DND-41 (cell line): ENCODE measurements around the gene HTT.
"Not testable (repeated sequence)": the region's sequence is repeated elsewhere in the genome, so short reads cannot be mapped to it uniquely, and the experiment has no call there.

Experiments
- ATAC-seq: fragments of 200-7000 bp; cut with Tn5 transposase; 3 replicates; pipeline ENCODE4 v1.9.1; 2021; ENCODE audit warnings: low read depth; ENCODE audit not compliant: insufficient read depth
- DNase-seq: peaks from one replicate; pipeline ENCODE4 v3.0.0-alpha.2; 2020
- H2AFZ ChIP-seq: 2 replicates; pipeline ENCODE4 v1.6.0; 2012; ENCODE audit warnings: low read depth, low read length
- H3K27ac ChIP-seq: 2 replicates; pipeline ENCODE4 v1.5.1; 2012; ENCODE audit warnings: low read length, inconsistent platforms
- H3K27me3 ChIP-seq: fragments of 200-600 bp; sonication (generic); 2 replicates; pipeline ENCODE4 v1.6.0; 2012; ENCODE audit warnings: low read length, mild to moderate bottlenecking, inconsistent platforms; ENCODE audit not compliant: insufficient read depth, poor library complexity
- H3K36me3 ChIP-seq: 2 replicates; pipeline ENCODE4 v1.5.1; 2012; ENCODE audit warnings: low read length, inconsistent platforms; ENCODE audit not compliant: insufficient read depth
- H3K4me1 ChIP-seq: 2 replicates; pipeline ENCODE4 v1.5.1; 2012; ENCODE audit warnings: mild to moderate bottlenecking, low read length; ENCODE audit not compliant: insufficient read depth
- H3K4me2 ChIP-seq: 2 replicates; pipeline ENCODE4 v1.6.0; 2012; ENCODE audit warnings: mild to moderate bottlenecking, moderate library complexity, low read length, inconsistent platforms; ENCODE audit not compliant: insufficient read depth
- H3K4me3 ChIP-seq, 2 experiments: fragments of 200-600 bp in 1 of 2; shearing (Covaris generic) in 1 of 2; 2 replicates each; pipeline ENCODE4 v1.5.1; 2012 to 2016; ENCODE audit warnings: inconsistent platforms in 2 of 2, low read length in 2 of 2, mild to moderate bottlenecking in 2 of 2, low read depth in 1 of 2, moderate library complexity in 1 of 2
- H3K79me2 ChIP-seq: 2 replicates; pipeline ENCODE4 v1.6.0; 2012; ENCODE audit warnings: low read length, inconsistent platforms; ENCODE audit not compliant: insufficient read depth
- H3K9ac ChIP-seq: 2 replicates; pipeline ENCODE4 v1.6.0; 2012; ENCODE audit warnings: low read depth, mild to moderate bottlenecking, inconsistent platforms, low read length, moderate library complexity
- H3K9me3 ChIP-seq: 2 replicates; pipeline ENCODE4 v1.5.1; 2012; ENCODE audit warnings: low read length, moderate library complexity, mild to moderate bottlenecking, inconsistent platforms; ENCODE audit not compliant: insufficient read depth, severe bottlenecking
- H4K20me1 ChIP-seq: 2 replicates; pipeline ENCODE4 v1.6.0; 2012; ENCODE audit warnings: low read length; ENCODE audit not compliant: insufficient read depth
- EZH2 ChIP-seq: IDR thresholded peaks from 3 replicates; pipeline ENCODE4 v1.6.1; 2012; ENCODE audit warnings: borderline replicate concordance, low read depth, mild to moderate bottlenecking, moderate library complexity, low read length, inconsistent platforms; ENCODE audit not compliant: severe bottlenecking
- TF ChIP-seq, protein P1 (sequence below): IDR thresholded peaks from 2 replicates; pipeline ENCODE4 v1.5.1; 2012; ENCODE audit warnings: borderline replicate concordance, low read length, moderate library complexity, mild to moderate bottlenecking; ENCODE audit not compliant: poor library complexity, severe bottlenecking; ENCODE audit errors: extremely low read depth

Gene HTT

GRCh38 chr4:3158841-3159240 lies 84.4 kb downstream of the HTT start:
- Histone ChIP-seq H2AFZ (no peak overlapping the region), H3K27ac (no peak overlapping the region), H3K4me2 (no peak overlapping the region), H4K20me1 (no peaks in the 10 kb centered on the region), H3K4me3 (no peak overlapping the region), H3K9me3 (peaks cover 3% of the 10 kb centered on the region), H3K4me1 (no peaks in the 10 kb centered on the region), H3K79me2 (no peaks in the 10 kb centered on the region), H3K27me3 (no peaks in the 10 kb centered on the region), H3K36me3 (peaks cover 57% of the 10 kb centered on the region), H3K9ac (no peak overlapping the region)
- no peak for TF ChIP-seq EZH2
- TF ChIP-seq, protein P1, sequence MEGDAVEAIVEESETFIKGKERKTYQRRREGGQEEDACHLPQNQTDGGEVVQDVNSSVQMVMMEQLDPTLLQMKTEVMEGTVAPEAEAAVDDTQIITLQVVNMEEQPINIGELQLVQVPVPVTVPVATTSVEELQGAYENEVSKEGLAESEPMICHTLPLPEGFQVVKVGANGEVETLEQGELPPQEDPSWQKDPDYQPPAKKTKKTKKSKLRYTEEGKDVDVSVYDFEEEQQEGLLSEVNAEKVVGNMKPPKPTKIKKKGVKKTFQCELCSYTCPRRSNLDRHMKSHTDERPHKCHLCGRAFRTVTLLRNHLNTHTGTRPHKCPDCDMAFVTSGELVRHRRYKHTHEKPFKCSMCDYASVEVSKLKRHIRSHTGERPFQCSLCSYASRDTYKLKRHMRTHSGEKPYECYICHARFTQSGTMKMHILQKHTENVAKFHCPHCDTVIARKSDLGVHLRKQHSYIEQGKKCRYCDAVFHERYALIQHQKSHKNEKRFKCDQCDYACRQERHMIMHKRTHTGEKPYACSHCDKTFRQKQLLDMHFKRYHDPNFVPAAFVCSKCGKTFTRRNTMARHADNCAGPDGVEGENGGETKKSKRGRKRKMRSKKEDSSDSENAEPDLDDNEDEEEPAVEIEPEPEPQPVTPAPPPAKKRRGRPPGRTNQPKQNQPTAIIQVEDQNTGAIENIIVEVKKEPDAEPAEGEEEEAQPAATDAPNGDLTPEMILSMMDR, result no peak
- DNase-seq (no peak), ATAC-seq (no peak)

DNA sequence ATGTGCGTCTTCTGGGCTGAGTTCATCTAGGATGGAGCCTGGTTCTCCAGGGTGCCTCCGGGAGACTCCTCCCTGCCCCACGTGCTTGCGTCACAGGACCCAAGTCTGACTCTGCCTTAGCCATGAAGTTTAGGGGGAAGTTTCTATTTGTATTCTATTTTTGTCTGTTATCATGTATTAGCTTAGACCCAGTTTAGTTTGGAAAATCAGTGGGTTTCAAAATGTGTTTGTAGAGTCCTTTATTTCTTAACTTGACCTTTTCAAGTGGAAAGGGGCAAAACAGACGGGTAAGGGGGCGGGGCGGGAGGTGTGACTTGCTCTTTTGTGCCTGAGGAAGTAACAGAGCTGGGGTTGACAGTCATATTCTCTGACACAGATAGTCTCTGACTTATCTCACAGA lies 86.0 kb downstream of the HTT start:
- no peak for ATAC-seq
- H3K27ac ChIP-seq, result no peak overlapping the region
- H3K4me3 ChIP-seq, result no peak overlapping the region
- H2AFZ ChIP-seq, result no peak overlapping the region
- DNase-seq, result no peak
- TF ChIP-seq, protein P1, result no peak
- no peak for TF ChIP-seq EZH2
- H3K9me3 ChIP-seq, result peaks cover 3% of the 10 kb centered on the region
- H3K4me2 ChIP-seq, result no peak overlapping the region
- no peaks in the 10 kb centered on the region for H4K20me1 ChIP-seq
- no peak overlapping the region for H3K9ac ChIP-seq
- no peaks in the 10 kb centered on the region for H3K27me3 ChIP-seq
- peaks cover 46% of the 10 kb centered on the region for H3K36me3 ChIP-seq
- H3K79me2 ChIP-seq, result no peaks in the 10 kb centered on the region
- no peaks in the 10 kb centered on the region for H3K4me1 ChIP-seq

- H3K9me3 ChIP-seq, H3K4me2 ChIP-seq, H3K4me1 ChIP-seq, H2AFZ ChIP-seq, H3K27ac ChIP-seq, H3K4me3 ChIP-seq, DNase-seq, H3K79me2 ChIP-seq, ATAC-seq, H3K9ac ChIP-seq, H4K20me1 ChIP-seq, H3K27me3 ChIP-seq: not testable (repeated sequence)
- peaks cover 40% of the 10 kb centered on the region for H3K36me3 ChIP-seq
Observed at GRCh38 chr4:3161044-3161443, 86.6 kb downstream of the HTT start.

DNA sequence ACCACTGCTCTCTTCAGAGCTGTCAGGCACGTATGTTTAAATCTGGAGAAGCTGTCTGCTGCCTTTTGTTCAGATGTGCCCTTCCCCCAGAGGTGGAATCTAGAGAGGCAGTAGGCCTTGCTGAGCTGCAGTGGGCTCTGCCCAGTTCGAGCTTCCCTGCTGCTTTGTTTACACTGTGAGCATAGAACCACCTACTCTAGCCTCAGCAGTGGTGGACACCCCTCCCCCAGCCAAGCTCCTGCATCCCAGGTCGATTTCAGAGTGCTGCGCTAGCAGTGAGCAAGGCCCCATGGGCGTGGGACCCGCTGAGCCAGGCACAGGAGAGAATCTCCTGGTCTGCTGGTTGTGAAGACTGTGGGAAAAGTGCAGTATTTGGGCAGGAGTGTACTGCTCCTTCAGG lies 92.0 kb downstream of the HTT start:
- ATAC-seq, H3K9me3 ChIP-seq, H3K4me1 ChIP-seq, H3K9ac ChIP-seq, H3K79me2 ChIP-seq, H2AFZ ChIP-seq, H3K27ac ChIP-seq, H3K4me3 ChIP-seq, H4K20me1 ChIP-seq, H3K27me3 ChIP-seq, H3K4me2 ChIP-seq, DNase-seq: not testable (repeated sequence)
- peaks cover 15% of the 10 kb centered on the region for H3K36me3 ChIP-seq
